CD4-positive, alpha-beta memory T cell (primary cell): ENCODE results near the gene BOC. TPM values are rescaled to one million over a fixed set of nuclear protein-coding genes. Genes with fewer than 3 reads are reported as not detected.
A peak's percentile ranks its signal among the peaks of the same experiment; 100 is the strongest.

Source experiments
- CTCF ChIA-PET: fragments of 350-600 bp; sonication (Branson Sonifier 250); formaldehyde crosslinking; loops from one replicate; lab custom pipeline; 2021; ENCODE audit warnings: inconsistent platforms; ENCODE audit not compliant: partially characterized antibody; lab: Charles Lee
- POLR2A ChIA-PET: fragments of 350-600 bp; sonication (Branson Sonifier 250); formaldehyde crosslinking; loops from one replicate; lab custom pipeline; 2021; ENCODE audit not compliant: partially characterized antibody; lab: Charles Lee
- DNase-seq, 5 donors: peaks; one replicate each; pipeline versions ENCODE4 v3.0.0 to v3.0.0-alpha.2; 2020 to 2022; ENCODE audit warnings: mixed read lengths in 1 of 5
- H3K27ac ChIP-seq: one replicate; pipeline ENCODE4 v1.7.0; 2013; ENCODE audit warnings: low read depth, low read length
- H3K27me3 ChIP-seq: 2 replicates; pipeline ENCODE4 v1.7.0; 2013; ENCODE audit warnings: mild to moderate bottlenecking, low read length, moderate library complexity; ENCODE audit not compliant: insufficient read depth
- H3K36me3 ChIP-seq: 2 replicates; pipeline ENCODE4 v1.7.0; 2013; ENCODE audit warnings: mild to moderate bottlenecking, low read length, moderate library complexity; ENCODE audit not compliant: insufficient read depth
- H3K4me1 ChIP-seq: 2 replicates; pipeline ENCODE4 v1.7.0; 2013; ENCODE audit warnings: mild to moderate bottlenecking, low read length, moderate library complexity; ENCODE audit not compliant: insufficient read depth
- H3K4me3 ChIP-seq, 2 donors: one replicate each; pipeline ENCODE4 v1.7.0; 2013; ENCODE audit warnings: low read length in 2 of 2, mild to moderate bottlenecking in 1 of 2
- H3K9me3 ChIP-seq, 2 donors: one replicate each; pipeline ENCODE4 v1.7.0; 2013; ENCODE audit warnings: low read length in 2 of 2, control low read depth in 1 of 2; ENCODE audit not compliant: control insufficient read depth in 1 of 2
- H3K27ac Mint-ChIP-seq, 7 donors: one replicate each; pipeline ENCODE4 v1.8.0; 2020 to 2021; ENCODE audit warnings: mixed read lengths in 7 of 7, mild to moderate bottlenecking in 6 of 7, inconsistent platforms in 3 of 7, moderate library complexity in 3 of 7
- H3K27me3 Mint-ChIP-seq, 2 donors: one replicate each; pipeline ENCODE4 v1.8.0; 2020 to 2021; ENCODE audit warnings: mixed read lengths in 2 of 2
- H3K36me3 Mint-ChIP-seq, 2 donors: one replicate each; pipeline ENCODE4 v1.8.0; 2020 to 2021; ENCODE audit warnings: mixed read lengths in 2 of 2, inconsistent platforms in 1 of 2, mild to moderate bottlenecking in 1 of 2
- H3K4me1 Mint-ChIP-seq, 4 donors: one replicate each; pipeline ENCODE4 v1.8.0; 2020 to 2021; ENCODE audit warnings: mixed read lengths in 4 of 4, mild to moderate bottlenecking in 1 of 4
- H3K4me3 Mint-ChIP-seq, 8 donors: one replicate each; pipeline ENCODE4 v1.8.0; 2020 to 2021; ENCODE audit warnings: mixed read lengths in 8 of 8, mild to moderate bottlenecking in 7 of 8, moderate library complexity in 6 of 8, inconsistent platforms in 3 of 8
- H3K9me3 Mint-ChIP-seq, 8 donors: one replicate each; pipeline ENCODE4 v1.8.0; 2020 to 2021; ENCODE audit warnings: mixed read lengths in 8 of 8, mild to moderate bottlenecking in 5 of 8, inconsistent platforms in 3 of 8, moderate library complexity in 1 of 8
- intact Hi-C: fragments of 100-400 bp; cut with micrococcal nuclease; formaldehyde crosslinking; loops from one replicate; pipeline ENCODE4 v1.15.1; 2023
- polyA plus RNA-seq, 2 donors: library from polyadenylated mRNA; unstranded; fragments of 300-500 nt; fragmentation: Illumina TruSeq; gene quantifications; one replicate each; pipeline ENCODE4 v1.2.3, GENCODE V29; 2021
- total RNA-seq, 2 experiments: library from RNA; stranded (reverse); gene quantifications; one replicate each; pipeline ENCODE4 v1.2.3, GENCODE V29; 2021

Gene BOC
- total and polyA plus RNA-seq, 4 experiments from 2014 or later = not detected

DNA sequence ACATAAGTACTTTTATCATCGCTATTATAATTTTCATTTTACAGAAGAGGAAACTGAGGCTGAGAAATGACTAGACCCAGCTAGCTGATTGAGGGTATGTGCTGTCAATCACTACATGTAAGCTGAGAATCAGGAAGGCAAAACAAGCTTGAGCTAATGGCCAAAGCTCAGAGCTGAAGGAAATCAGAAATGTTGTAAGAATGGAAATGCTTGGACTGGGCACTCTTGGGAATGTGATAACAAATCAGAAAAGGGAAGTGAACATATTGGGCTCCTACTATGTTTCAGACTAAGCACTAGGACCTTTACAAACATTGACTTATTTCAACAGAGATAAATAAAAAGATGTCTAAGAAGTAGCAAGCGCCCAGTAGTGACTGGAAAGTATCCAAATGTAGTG is 33.8 kb upstream of the BOC start:
- Histone ChIP-seq H3K27me3 (peaks cover 4% of the 10 kb centered on the region), H3K4me1 (no peaks in the 10 kb centered on the region), H3K4me3 (no peak overlapping the region), H3K27ac (no peak overlapping the region), H3K9me3 (no peaks in the 10 kb centered on the region), H3K36me3 (no peaks in the 10 kb centered on the region)
- Mint-ChIP-seq H3K27ac (no peak overlapping the region), H3K27me3 (peaks cover 0 to 2% of the 10 kb centered on the region in 2 donors), H3K9me3 (no peaks in the 10 kb centered on the region), H3K4me3 (no peak overlapping the region), H3K36me3 (no peaks in the 10 kb centered on the region), H3K4me1 (no peaks in the 10 kb centered on the region)
- CTCF ChIA-PET = no interaction called here
- DNase-seq = no peak
- intact Hi-C loops = no loop called here
- POLR2A ChIA-PET = no interaction called here

- Mint-ChIP-seq H3K27ac (no peak overlapping the region), H3K4me3 (no peak overlapping the region), H3K36me3 (no peaks in the 10 kb centered on the region), H3K27me3 (peaks cover 2% of the 10 kb centered on the region in 2 donors), H3K9me3 (no peaks in the 10 kb centered on the region), H3K4me1 (no peaks in the 10 kb centered on the region)
- DNase-seq = no peak
- Histone ChIP-seq H3K4me1 (no peaks in the 10 kb centered on the region), H3K36me3 (no peaks in the 10 kb centered on the region), H3K27ac (no peak overlapping the region), H3K9me3 (no peaks in the 10 kb centered on the region), H3K4me3 (no peak overlapping the region), H3K27me3 (peaks cover 4% of the 10 kb centered on the region)
- ChIA-PET CTCF (no interaction called here), POLR2A (no interaction called here)
- intact Hi-C loops = no loop called here
These were observed 32.0 kb upstream of the BOC start for GRCh38 chr3:113179235-113179824.

GRCh38 chr3:113183748-113184661 is 27.4 kb upstream of the BOC start:
- peaks cover 4% of the 10 kb centered on the region for H3K27me3 ChIP-seq
- H3K9me3 Mint-ChIP-seq = peaks cover 0 to 8% (median 4%) of the 10 kb centered on the region in 8 donors
- POLR2A ChIA-PET = no interaction called here
- H3K4me3 ChIP-seq = no peak overlapping the region
- CTCF ChIA-PET = interaction anchor here (1.0 kb wide), 1 partner anchor 10 kb away, joined by 3 read pairs; no protein-coding TSS in a partner anchor
- no peaks in the 10 kb centered on the region for H3K4me1 ChIP-seq
- no peak overlapping the region for H3K27ac Mint-ChIP-seq
- intact Hi-C loops = no loop called here
- H3K36me3 ChIP-seq = no peaks in the 10 kb centered on the region
- H3K4me1 Mint-ChIP-seq = no peaks in the 10 kb centered on the region
- no peaks in the 10 kb centered on the region for H3K9me3 ChIP-seq
- peaks cover 2 to 6% of the 10 kb centered on the region in 2 donors for H3K27me3 Mint-ChIP-seq
- H3K27ac ChIP-seq = no peak overlapping the region
- no peak for DNase-seq
- no peak overlapping the region for H3K4me3 Mint-ChIP-seq
- no peaks in the 10 kb centered on the region for H3K36me3 Mint-ChIP-seq

GRCh38 chr3:113185194-113185835 is 26.0 kb upstream of the BOC start:
- Histone ChIP-seq H3K27ac (no peak overlapping the region), H3K4me3 (no peak overlapping the region), H3K4me1 (no peaks in the 10 kb centered on the region), H3K36me3 (no peaks in the 10 kb centered on the region), H3K9me3 (no peaks in the 10 kb centered on the region), H3K27me3 (no peaks in the 10 kb centered on the region)
- POLR2A ChIA-PET = no interaction called here
- CTCF ChIA-PET = no interaction called here
- no peak overlapping the region for H3K4me3 Mint-ChIP-seq
- H3K36me3 Mint-ChIP-seq = no peaks in the 10 kb centered on the region
- peaks cover 0 to 10% (median 4%) of the 10 kb centered on the region in 8 donors for H3K9me3 Mint-ChIP-seq
- no peak overlapping the region for H3K27ac Mint-ChIP-seq
- no peak for DNase-seq
- no peaks in the 10 kb centered on the region for H3K4me1 Mint-ChIP-seq
- H3K27me3 Mint-ChIP-seq = peaks cover 2 to 6% of the 10 kb centered on the region in 2 donors
- intact Hi-C loops = no loop called here

GRCh38 chr3:113186566-113186965 is 24.8 kb upstream of the BOC start:
- Mint-ChIP-seq H3K36me3 (no peaks in the 10 kb centered on the region), H3K9me3 (peaks cover 0 to 10% (median 5%) of the 10 kb centered on the region in 8 donors), H3K27me3 (peaks cover 2 to 6% of the 10 kb centered on the region in 2 donors), H3K27ac (no peak overlapping the region), H3K4me1 (no peaks in the 10 kb centered on the region), H3K4me3 (no peak overlapping the region)
- DNase-seq = no peak
- CTCF ChIA-PET = no interaction called here
- POLR2A ChIA-PET = no interaction called here
- Histone ChIP-seq H3K9me3 (no peaks in the 10 kb centered on the region), H3K4me3 (no peak overlapping the region), H3K27me3 (no peaks in the 10 kb centered on the region), H3K36me3 (no peaks in the 10 kb centered on the region), H3K27ac (no peak overlapping the region), H3K4me1 (no peaks in the 10 kb centered on the region)
- intact Hi-C loops = no loop called here

DNA sequence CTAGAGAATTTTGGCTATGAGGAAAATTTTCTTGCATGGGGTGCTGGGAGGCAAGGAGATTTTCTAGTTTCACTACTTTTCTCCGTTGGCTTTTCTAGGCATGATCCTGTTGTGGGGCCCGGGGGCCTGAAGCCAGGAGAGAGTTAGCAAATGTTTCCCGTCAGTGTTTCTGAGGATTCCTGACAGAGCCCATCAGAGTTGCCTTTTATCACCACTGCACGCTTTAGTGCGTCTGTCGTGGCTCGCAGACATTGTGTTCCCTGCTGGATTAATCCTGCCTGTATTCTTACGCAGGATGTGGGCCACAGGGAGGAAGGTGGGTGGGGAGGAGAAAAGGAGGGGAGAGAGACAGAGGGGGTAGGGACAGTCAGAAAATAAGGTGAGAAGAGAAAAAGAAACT is 18.1 kb upstream of the BOC start:
- H3K4me1 Mint-ChIP-seq = no peaks in the 10 kb centered on the region
- H3K4me3 ChIP-seq = no peak overlapping the region
- POLR2A ChIA-PET = no interaction called here
- CTCF ChIA-PET = no interaction called here
- H3K36me3 ChIP-seq = no peaks in the 10 kb centered on the region
- no peaks in the 10 kb centered on the region for H3K4me1 ChIP-seq
- no peak overlapping the region for H3K27ac ChIP-seq
- DNase-seq = no peak
- no peaks in the 10 kb centered on the region for H3K36me3 Mint-ChIP-seq
- peaks cover 0 to 3% (median under 1%) of the 10 kb centered on the region in 8 donors for H3K9me3 Mint-ChIP-seq
- H3K27ac Mint-ChIP-seq = peak overlapping the region in 1 of 7 donors; percentile 32
- H3K27me3 Mint-ChIP-seq = no peaks in the 10 kb centered on the region
- intact Hi-C loops = no loop called here
- H3K4me3 Mint-ChIP-seq = no peak overlapping the region
- H3K9me3 ChIP-seq = no peaks in the 10 kb centered on the region
- H3K27me3 ChIP-seq = no peaks in the 10 kb centered on the region

DNA sequence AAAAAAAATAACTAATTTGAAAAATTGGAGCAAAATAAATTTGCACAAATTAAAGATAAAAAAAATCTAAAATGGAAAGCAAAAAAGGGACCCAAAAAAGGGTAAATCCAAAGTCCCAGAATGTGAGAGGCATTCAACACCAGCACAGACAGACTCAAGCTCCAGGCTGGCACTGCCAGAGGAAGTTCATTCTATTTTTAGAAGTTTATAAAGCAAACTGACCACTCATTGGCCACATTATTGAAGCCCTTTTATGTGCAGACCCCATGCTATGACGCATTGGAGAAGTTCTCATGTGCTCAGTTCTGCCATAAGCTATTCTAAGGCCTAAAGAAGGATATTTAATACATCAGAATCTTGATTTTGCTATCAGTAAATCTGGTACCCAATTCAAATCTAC is 17.6 kb upstream of the BOC start:
- no peaks in the 10 kb centered on the region for H3K4me1 Mint-ChIP-seq
- Histone ChIP-seq H3K27ac (no peak overlapping the region), H3K36me3 (no peaks in the 10 kb centered on the region), H3K9me3 (no peaks in the 10 kb centered on the region), H3K4me3 (no peak overlapping the region), H3K4me1 (no peaks in the 10 kb centered on the region), H3K27me3 (no peaks in the 10 kb centered on the region)
- H3K36me3 Mint-ChIP-seq = no peaks in the 10 kb centered on the region
- POLR2A ChIA-PET = no interaction called here
- CTCF ChIA-PET = no interaction called here
- H3K9me3 Mint-ChIP-seq = peaks cover 0 to 3% (median 0%) of the 10 kb centered on the region in 8 donors
- no peak for DNase-seq
- no peak overlapping the region for H3K27ac Mint-ChIP-seq
- H3K27me3 Mint-ChIP-seq = peaks cover 0 to 2% of the 10 kb centered on the region in 2 donors
- no peak overlapping the region for H3K4me3 Mint-ChIP-seq
- intact Hi-C loops = no loop called here
